GM19240 (cell line): Measurements from ENCODE around the gene LINGO3.

Experiments used
- DNase-seq: peaks from one replicate; pipeline ENCODE4 v3.0.0; 2011; ENCODE audit warnings: low spot score; ENCODE audit not compliant: insufficient read length

Gene LINGO3

DNA sequence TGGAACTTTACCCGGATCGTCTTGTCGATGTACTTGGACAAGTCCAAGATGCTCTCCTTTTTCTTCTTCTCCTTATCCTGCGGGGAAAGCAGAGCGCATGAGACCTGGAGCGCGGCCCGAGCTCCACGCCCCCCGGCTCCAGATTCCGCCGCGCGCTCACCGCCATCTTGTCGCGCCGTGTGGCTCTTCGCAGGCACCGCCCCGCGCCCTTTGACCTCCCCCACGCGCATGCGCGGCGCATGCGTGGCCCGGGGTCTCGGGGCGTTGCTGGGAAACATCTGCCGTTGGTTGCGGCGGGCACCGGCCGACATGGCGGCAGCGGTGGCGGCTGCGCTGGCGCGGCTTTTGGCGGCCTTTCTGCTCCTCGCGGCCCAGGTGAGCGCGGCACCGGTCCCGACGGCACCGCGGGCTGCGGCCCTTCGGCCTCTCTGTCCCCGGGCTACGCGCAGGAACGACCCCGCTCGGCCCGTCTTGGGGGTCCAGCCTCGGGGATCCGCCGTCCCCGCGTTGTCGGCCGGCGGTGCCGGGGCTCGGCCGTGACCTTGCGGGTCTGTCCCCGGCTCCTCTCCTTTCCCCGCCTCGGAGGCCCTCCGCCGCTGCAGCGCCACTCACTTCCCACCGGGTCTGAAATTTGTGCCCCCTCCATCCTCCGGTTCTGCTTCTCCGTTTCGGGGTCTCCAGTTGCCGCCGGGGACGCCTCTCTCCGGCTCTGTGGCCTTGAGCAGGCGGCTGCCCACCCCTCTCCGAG lies 20.6 kb upstream of the LINGO3 start, which contains the start of the genes LSM7 and SPPL2B:
TSS of gene LSM7 (minus strand) at position 186 of the 748 bp plus-strand sequence. CDS start at position 166, 20 bp downstream.
TSS of gene SPPL2B (plus strand) at position 284 of the 748 bp plus-strand sequence. CDS start at position 310, 26 bp downstream.
- peak; percentile 97 for DNase-seq

GRCh38 chr19:2327773-2328400 lies 19.9 kb upstream of the LINGO3 start:
- peak; percentile 66 for DNase-seq

DNA sequence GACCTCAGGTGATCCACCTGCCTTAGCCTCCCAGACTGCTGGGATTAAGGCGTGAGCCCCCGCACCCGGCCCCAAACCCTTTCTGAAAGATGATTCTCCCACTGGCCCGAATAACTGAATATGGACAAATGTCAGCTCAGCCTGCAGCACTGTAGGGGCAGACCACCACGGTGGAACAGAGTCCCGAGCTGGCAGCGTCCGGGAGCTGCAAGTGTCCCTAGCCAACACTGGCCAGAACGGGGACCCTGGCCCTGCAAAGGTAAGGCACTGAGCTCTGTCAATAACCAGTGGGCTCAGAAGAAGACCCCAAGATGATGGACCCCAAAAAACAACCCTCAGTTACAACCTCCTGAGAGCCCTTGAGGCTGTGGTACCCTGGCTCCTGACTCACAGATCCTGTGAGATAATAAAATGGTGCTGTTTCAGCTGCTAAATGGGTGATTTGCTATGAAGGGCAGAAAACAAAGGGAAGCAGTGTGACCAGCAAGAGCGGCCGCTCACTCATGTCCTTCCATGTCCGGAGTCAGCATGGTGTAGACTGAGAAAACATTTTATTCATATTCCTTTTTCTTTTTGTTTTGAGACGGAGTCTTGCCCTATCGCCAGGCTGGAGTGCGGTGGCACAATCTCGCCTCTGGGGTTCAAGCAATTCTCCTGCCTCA lies 18.9 kb upstream of the LINGO3 start:
- no peak for DNase-seq

- no peak for DNase-seq
Observed at GRCh38 chr19:2325281-2326046, 17.5 kb upstream of the LINGO3 start.

DNA sequence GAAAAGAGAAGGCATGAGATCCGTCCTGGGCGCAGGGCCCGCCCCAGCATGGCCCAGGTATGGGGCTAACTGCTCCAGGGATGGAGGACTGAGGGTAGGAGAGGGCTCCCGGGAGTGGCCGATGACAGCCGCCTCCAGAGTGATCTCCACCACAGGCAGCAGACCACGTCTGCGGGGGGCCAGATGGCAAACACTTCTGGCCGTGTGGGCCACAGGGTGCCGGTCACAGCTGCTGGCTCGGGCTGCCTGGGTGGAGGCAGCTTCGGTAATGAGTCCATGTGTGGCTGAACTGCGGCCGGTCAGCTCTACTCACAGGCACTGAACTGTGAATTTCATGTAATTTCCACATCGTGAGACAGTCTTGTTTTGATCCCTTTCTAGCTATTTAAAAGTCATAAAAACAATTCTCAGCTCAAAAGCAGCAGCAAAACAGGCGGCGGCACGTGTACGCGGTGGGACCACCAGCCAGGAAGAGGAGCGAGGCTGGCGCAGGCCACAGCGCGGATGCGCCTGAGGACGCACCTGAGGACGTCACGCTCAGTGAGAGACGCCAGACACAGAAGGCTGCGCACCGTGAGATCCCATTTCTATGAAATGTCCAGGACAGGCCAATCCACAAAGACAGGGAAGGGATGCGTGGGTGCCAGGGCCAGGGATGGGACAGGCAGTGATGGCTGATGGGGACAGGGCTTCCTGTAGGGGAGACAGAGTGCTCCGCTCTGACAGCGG lies 16.4 kb upstream of the LINGO3 start:
- DNase-seq, result no peak

GRCh38 chr19:2323707-2324106 lies 15.8 kb upstream of the LINGO3 start:
- DNase-seq, result no peak

DNA sequence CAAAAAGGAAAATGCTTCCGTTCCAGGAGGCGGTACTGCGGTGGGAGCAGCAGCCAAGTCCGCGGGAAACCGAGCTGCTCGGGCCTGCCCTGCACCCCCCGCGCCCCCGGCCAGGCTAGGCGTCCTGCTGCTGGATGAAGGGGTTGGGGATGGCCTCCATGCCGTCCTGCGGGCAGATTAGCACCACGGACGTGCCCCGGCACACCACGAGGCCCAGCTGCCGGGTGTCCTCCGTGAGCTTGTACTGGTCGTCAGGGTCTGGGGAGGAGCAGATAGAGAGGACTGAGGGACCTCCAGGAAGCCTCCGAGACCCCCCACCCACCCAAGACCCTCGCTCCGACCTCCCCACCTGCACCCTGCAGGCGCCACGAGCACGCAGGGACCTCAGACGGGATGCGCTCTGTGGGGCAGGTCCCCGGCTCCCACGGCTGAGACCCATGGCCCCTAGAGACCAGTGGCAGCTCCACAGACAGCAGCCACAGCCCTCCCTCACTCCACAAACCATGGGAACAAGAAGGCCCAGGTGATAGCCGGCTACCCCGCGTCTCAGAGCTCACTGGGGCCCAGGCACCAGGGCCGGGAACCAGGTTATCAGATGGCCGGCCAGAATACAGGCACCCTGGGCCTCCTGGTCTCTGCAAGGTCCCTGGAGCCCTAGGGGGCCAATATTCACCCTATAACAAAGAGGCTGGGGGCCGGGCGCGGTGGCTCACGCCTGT lies 13.8 kb upstream of the LINGO3 start:
- DNase-seq, result no peak

GRCh38 chr19:2320939-2321338 lies 13.0 kb upstream of the LINGO3 start:
- no peak for DNase-seq

- no peak for DNase-seq
Observed at GRCh38 chr19:2320049-2320448, 12.1 kb upstream of the LINGO3 start.

GRCh38 chr19:2319551-2319950 lies 11.6 kb upstream of the LINGO3 start:
- no peak for DNase-seq

- DNase-seq, result no peak
Observed at GRCh38 chr19:2318923-2319322, 11.0 kb upstream of the LINGO3 start.

- DNase-seq, result no peak
Observed at GRCh38 chr19:2317756-2318155, 9.8 kb upstream of the LINGO3 start.

GRCh38 chr19:2317300-2317699 lies 9.3 kb upstream of the LINGO3 start:
- no peak for DNase-seq

- DNase-seq, result no peak
Observed at GRCh38 chr19:2315818-2316353, 7.9 kb upstream of the LINGO3 start.

DNA sequence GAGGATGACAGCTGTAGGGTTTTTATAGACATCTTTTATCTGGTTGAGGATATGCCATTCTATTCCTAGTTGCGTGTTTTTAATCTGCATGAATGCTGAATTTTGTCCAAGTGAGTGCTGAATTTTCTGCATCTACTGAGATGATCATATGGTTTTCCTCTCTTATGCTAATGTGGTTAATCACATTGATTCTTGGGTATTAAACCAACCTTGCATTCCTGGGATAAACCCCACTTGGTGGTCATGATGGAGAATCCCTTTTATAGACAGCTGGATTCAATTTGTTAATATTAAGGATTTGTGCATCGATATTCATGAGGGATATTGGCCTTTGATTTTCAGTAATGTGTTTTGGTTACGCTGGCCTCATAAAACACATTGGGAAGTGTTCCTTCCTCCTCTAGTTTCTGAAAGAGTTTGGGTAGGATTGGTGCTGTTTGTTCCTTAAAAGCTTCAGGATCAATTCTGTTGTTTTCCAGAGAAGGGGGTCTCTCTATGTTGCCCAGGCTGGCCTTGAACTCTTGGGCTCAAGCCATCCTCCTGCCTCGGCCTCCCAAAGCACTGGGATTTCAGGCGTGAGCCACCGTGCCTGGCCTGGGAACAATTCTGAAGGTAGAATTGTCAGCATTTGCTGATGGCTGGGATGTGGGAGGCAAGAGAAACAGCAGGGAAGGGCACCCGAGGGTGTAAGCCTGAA lies 7.3 kb upstream of the LINGO3 start:
- DNase-seq, result no peak

DNA sequence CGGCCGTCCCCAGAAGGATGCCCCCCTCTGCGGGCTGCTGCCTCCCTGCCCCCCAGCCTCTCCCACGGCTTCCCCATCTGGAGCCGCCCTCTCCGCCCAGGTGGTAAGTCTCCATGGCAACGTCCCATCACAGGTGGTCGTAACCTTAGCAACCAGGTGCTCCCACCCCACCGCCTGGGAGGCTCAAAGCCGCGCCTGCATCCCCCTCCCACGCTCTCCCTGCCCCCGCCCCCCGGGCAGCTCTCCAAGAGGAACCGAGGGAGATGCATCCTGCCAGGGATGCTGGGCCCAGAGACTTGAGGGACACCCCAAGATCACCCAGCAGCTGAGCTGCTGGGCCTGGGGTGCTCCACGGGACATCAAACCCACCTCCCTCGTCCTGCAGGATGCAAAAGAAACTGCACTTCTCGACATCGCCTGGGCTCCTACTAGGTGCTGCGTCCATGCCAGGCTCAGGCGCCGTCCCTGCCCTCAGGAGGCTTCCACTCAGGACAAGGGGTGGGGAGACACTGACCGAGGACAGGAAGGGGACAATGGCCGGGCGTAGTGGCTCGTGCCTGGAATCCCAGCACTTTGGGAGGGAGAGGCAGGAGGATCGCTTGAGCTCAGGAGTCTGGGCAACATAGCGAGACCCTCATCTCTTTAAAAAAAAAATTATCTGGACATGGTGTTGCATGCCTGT lies 5.0 kb upstream of the LINGO3 start:
- DNase-seq, result no peak

DNA sequence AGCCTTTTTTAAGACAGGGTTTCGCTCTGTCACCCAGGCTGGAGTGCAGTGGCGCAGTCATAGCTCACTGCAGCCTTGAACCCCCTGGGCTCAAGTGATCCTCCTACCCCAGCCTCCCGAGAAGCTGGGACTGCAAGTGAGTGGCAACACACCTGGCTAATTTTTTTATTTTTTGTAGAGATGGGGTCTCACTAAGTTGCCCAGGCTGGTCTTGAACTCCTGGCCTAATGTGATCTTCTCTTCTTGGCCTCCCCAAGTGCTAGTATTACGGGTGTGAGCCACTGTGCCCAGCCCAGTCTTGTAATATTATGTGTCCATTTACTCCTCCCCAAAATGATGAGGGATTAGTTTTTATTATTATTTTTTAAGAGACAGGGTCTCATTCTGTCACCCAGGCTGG lies 3.1 kb upstream of the LINGO3 start:
- DNase-seq, result no peak

- no peak for DNase-seq
Observed at GRCh38 chr19:2309734-2310362, 1.9 kb upstream of the LINGO3 start.
